Tibial nerve (tissue), 4 donors: ENCODE results near the gene AFAP1. TPM values are rescaled to one million over a fixed set of nuclear protein-coding genes. Genes with fewer than 3 reads are reported as not detected.

Experiments
- DNase-seq, 2 donors: peaks; one replicate each; pipeline ENCODE4 v3.0.0-alpha.2; 2019; ENCODE audit warnings: low spot score in 2 of 2
- H3K27ac ChIP-seq, 4 donors: fragments of 200-600 bp; sonication (generic) in 3 of 4; one replicate each; pipeline ENCODE4 v1.5.1; 2017 to 2019; ENCODE audit warnings: mild to moderate bottlenecking in 1 of 4
- H3K27me3 ChIP-seq, 2 donors: fragments of 200-600 bp; sonication (generic) in 1 of 2; one replicate each; pipeline versions ENCODE4 v1.5.1 to v1.6.0; 2017 to 2019
- H3K36me3 ChIP-seq, 3 donors: fragments of 200-600 bp; sonication (generic); one replicate each; pipeline ENCODE4 v1.5.1; 2018 to 2019
- H3K4me1 ChIP-seq, 4 donors: fragments of 200-600 bp; sonication (generic) in 3 of 4; one replicate each; pipeline ENCODE4 v1.5.1; 2017 to 2019
- H3K4me3 ChIP-seq, 4 donors: fragments of 200-600 bp; sonication (generic) in 3 of 4; one replicate each; pipeline ENCODE4 v1.5.1; 2017 to 2019; ENCODE audit warnings: mild to moderate bottlenecking in 1 of 4, moderate library complexity in 1 of 4
- H3K9me3 ChIP-seq, 4 donors: fragments of 200-600 bp; sonication (generic) in 3 of 4; one replicate each; pipeline ENCODE4 v1.5.1; 2017 to 2019
- EP300 ChIP-seq, 2 donors: sonication (generic); formaldehyde crosslinking; IDR thresholded peaks; one replicate each; pipeline ENCODE4 v1.6.1; 2017; ENCODE audit warnings: antibody characterized with exemption in 2 of 2, mild to moderate bottlenecking in 1 of 2
- POLR2A ChIP-seq, 2 donors: fragments of 450-650 bp; IDR thresholded peaks; one replicate each; pipeline ENCODE4 v1.6.1; 2017; ENCODE audit warnings: antibody characterized with exemption in 2 of 2, mild to moderate bottlenecking in 2 of 2, moderate library complexity in 2 of 2
- WGBS, 2 donors: methylation state at CpG; one replicate each; pipeline ENCODE4 v1.1.5; 2018; 5-methylcytosine and 5-hydroxymethylcytosine counted together
- total RNA-seq, 4 donors: library from RNA; depleted of rRNA; stranded (reverse); fragments of >200 nt; gene quantifications; one replicate each; pipeline ENCODE4 v1.1.0, GENCODE V29; 2016
- TF ChIP-seq, protein P1 (sequence below), 5 experiments: fragments of 200-600 bp in 3 of 5; fragments of 450-650 bp in 2 of 5; sonication (generic) in 3 of 5; IDR thresholded peaks; one replicate each; pipeline ENCODE4 v1.5.1; 2016 to 2019; ENCODE audit warnings: antibody characterized with exemption in 5 of 5, mild to moderate bottlenecking in 3 of 5, moderate library complexity in 2 of 5

AFAP1 gene
- total RNA-seq, 4 donors from 2014 or later = 23.2 to 34.9 (median 32.1) TPM

DNA sequence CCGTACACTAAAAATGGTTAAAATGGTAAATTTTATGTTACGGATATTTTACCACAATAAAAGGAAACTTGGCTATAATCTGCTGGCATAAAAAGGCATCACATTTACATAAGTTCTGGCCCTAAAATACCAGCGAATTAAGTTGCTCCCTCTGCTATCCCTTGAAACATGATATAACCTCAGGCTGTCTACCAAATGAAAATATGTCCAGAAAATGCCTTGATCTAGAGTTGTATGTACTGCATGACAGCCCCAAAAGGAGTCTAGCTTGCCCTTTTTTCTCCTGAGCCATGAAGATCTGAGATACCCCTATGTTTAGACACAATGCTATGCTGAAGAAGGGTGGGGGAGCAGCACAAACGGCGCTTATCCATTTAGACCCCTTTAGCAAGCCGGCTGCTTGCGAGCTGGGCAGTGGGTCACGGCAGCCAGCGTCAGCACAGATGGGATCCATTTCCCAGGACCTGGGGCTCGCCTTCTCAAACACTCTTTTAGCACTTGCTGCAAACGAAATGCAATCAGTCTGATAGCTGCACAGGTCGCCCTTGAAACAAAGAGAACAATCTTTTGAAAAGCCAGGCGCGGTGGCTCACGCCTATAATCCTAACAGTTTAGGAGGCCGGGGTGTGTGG, 77.0 kb downstream of the AFAP1 start:
- Histone ChIP-seq H3K36me3 (peaks cover 0 to 20% (median 0%) of the 10 kb centered on the region in 3 donors), H3K4me3 (no peak overlapping the region), H3K27ac (peak overlapping the region in 1 of 4 donors; percentile 38), H3K9me3 (no peaks in the 10 kb centered on the region), H3K4me1 (peaks cover 0 to 55% (median 10%) of the 10 kb centered on the region in 4 donors), H3K27me3 (no peaks in the 10 kb centered on the region)
- 61 to 75% methylated on average over 16 of the region's 16 CpGs for WGBS, 2 donors
- DNase-seq = no peak
- no peak for TF ChIP-seq EP300 (IDR thresholded peaks at IDR 0.05)
- TF ChIP-seq, protein P1, sequence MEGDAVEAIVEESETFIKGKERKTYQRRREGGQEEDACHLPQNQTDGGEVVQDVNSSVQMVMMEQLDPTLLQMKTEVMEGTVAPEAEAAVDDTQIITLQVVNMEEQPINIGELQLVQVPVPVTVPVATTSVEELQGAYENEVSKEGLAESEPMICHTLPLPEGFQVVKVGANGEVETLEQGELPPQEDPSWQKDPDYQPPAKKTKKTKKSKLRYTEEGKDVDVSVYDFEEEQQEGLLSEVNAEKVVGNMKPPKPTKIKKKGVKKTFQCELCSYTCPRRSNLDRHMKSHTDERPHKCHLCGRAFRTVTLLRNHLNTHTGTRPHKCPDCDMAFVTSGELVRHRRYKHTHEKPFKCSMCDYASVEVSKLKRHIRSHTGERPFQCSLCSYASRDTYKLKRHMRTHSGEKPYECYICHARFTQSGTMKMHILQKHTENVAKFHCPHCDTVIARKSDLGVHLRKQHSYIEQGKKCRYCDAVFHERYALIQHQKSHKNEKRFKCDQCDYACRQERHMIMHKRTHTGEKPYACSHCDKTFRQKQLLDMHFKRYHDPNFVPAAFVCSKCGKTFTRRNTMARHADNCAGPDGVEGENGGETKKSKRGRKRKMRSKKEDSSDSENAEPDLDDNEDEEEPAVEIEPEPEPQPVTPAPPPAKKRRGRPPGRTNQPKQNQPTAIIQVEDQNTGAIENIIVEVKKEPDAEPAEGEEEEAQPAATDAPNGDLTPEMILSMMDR (IDR thresholded peaks at IDR 0.05) = no peak
- no peak for TF ChIP-seq POLR2A (IDR thresholded peaks at IDR 0.05)

DNA sequence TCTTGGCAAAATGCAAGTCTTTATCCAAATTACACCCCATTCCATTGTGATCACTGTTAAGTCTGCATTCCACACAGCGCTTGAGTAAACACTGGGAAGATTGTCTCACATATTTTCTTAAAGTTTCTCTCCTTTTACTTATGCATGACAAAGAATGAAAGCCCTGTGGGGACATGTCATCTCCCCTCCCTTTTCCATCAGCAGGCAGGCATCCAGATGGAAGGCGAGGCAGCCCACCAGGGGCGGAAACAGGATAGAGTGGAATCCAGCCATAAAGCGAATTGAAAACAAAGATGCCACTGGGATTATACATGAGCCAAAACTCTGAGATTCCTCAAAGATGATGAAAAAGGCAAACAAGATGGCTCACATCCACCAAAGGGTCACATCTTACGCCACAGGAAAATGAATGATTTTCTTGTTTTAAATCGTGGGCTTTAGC, 78.2 kb downstream of the AFAP1 start:
- peak overlapping the region in 1 of 4 donors; percentile 9 for H3K4me3 ChIP-seq
- 15 to 19% methylated on average over 6 of the region's 6 CpGs for WGBS, 2 donors
- peak overlapping the region in 2 of 4 donors; percentile 38 to 78 for H3K27ac ChIP-seq
- TF ChIP-seq, protein P1 (IDR thresholded peaks at IDR 0.05) = no peak
- no peak for TF ChIP-seq POLR2A (IDR thresholded peaks at IDR 0.05)
- no peak for TF ChIP-seq EP300 (IDR thresholded peaks at IDR 0.05)
- H3K36me3 ChIP-seq = peaks cover 0 to 12% (median 0%) of the 10 kb centered on the region in 3 donors
- peaks cover 0 to 67% (median 15%) of the 10 kb centered on the region in 4 donors for H3K4me1 ChIP-seq
- no peaks in the 10 kb centered on the region for H3K9me3 ChIP-seq
- DNase-seq = no peak
- H3K27me3 ChIP-seq = no peaks in the 10 kb centered on the region

DNA sequence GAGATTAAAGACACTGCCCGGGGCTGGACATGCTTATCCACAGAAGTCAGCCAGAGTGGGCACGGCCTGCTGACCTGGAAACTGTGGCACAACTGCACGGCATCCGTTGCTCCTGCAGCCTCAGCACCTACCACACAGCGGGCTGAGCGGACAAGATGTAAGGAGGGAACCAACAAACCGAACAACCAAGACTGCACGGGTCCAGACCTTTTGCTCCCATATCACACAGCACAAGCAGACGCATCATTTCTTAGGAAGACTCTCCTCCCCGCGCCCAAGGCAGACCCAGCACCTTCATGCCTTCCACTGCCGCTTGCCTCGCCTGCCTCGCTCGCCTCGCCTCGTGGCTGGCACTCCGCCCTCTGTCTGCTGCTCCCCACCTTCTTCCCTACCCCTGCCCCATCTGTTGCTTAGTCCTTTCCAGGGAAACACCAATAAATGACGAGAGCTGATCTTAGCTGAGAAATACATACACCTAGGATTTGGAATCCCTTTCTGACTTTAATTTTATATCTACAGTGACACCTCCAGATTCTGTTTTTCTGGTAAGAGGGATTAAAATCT, 79.0 kb downstream of the AFAP1 start:
- H3K27me3 ChIP-seq = no peaks in the 10 kb centered on the region
- peaks cover 0 to 5% (median 0%) of the 10 kb centered on the region in 3 donors for H3K36me3 ChIP-seq
- 90% methylated on average over 18 to 19 of the region's 19 CpGs for WGBS, 2 donors
- peaks cover 0 to 72% (median 16%) of the 10 kb centered on the region in 4 donors for H3K4me1 ChIP-seq
- H3K4me3 ChIP-seq = no peak overlapping the region
- no peak for DNase-seq
- H3K27ac ChIP-seq = peak overlapping the region in 2 of 4 donors; percentile 38 to 78
- TF ChIP-seq, protein P1 (IDR thresholded peaks at IDR 0.05) = no peak
- TF ChIP-seq POLR2A (IDR thresholded peaks at IDR 0.05) (no peak), EP300 (IDR thresholded peaks at IDR 0.05) (no peak)
- no peaks in the 10 kb centered on the region for H3K9me3 ChIP-seq

DNA sequence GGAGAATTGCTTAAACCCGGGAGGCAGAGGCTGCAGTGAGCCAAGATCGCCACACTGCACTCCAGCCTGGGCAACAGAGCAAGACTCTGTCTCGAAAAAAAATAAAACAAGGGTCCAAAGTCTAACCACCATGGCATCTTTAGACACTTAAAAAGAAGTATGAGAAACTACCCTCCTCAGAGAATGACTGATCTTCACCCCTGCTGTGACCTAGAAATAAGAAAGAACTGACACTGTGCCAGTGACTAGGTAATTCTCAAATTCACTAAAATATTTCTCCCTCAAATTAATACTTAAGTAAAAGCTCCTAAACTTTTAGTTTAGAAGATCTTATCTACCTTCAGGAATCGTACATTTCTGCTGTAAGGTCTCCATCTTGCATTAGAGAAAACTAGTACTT, 80.3 kb downstream of the AFAP1 start:
- TF ChIP-seq, protein P1 (IDR thresholded peaks at IDR 0.05) = no peak
- TF ChIP-seq EP300 (IDR thresholded peaks at IDR 0.05) (no peak), POLR2A (IDR thresholded peaks at IDR 0.05) (no peak)
- no peak overlapping the region for H3K27ac ChIP-seq
- 62 to 89% methylated on average over 4 of the region's 4 CpGs for WGBS, 2 donors
- no peak for DNase-seq
- H3K4me1 ChIP-seq = peaks cover 0 to 72% (median 16%) of the 10 kb centered on the region in 4 donors
- H3K27me3 ChIP-seq = no peaks in the 10 kb centered on the region
- no peaks in the 10 kb centered on the region for H3K9me3 ChIP-seq
- no peak overlapping the region for H3K4me3 ChIP-seq
- H3K36me3 ChIP-seq = peaks cover 0 to 14% (median 0%) of the 10 kb centered on the region in 3 donors

DNA sequence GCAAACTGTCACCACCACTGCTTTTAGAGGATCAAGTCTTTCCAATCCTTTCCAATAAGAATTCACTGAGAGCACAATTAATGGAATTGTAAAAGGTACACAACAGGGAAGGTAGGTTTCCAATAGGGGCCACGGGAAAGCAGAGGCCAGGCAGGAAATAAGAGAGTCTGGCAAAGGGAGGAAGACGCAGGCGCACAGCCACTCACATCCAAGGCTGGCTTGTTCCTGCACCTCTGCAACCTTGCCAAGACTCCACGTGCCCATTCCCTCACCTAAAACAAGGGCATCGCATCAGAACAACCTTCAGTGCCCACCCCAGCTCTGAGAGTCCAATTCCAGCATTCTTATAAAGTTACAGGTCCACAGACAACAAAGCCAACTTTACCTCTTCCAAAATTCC, 81.2 kb downstream of the AFAP1 start:
- H3K27ac ChIP-seq = no peak overlapping the region
- peaks cover 0 to 72% (median 16%) of the 10 kb centered on the region in 4 donors for H3K4me1 ChIP-seq
- no peak for DNase-seq
- WGBS, 2 donors = 64 to 79% methylated on average over 5 of the region's 5 CpGs
- H3K4me3 ChIP-seq = no peak overlapping the region
- no peak for TF ChIP-seq EP300 (IDR thresholded peaks at IDR 0.05)
- no peak for TF ChIP-seq POLR2A (IDR thresholded peaks at IDR 0.05)
- TF ChIP-seq, protein P1 (IDR thresholded peaks at IDR 0.05) = no peak
- H3K36me3 ChIP-seq = peaks cover 0 to 22% (median 0%) of the 10 kb centered on the region in 3 donors
- H3K27me3 ChIP-seq = no peaks in the 10 kb centered on the region
- H3K9me3 ChIP-seq = no peaks in the 10 kb centered on the region
